ENCODE results near the gene NCF1.
"Not testable (repeated sequence)": the region's sequence is repeated elsewhere in the genome, so short reads cannot be mapped to it uniquely, and the experiment has no call there.

NCF1 gene

DNA sequence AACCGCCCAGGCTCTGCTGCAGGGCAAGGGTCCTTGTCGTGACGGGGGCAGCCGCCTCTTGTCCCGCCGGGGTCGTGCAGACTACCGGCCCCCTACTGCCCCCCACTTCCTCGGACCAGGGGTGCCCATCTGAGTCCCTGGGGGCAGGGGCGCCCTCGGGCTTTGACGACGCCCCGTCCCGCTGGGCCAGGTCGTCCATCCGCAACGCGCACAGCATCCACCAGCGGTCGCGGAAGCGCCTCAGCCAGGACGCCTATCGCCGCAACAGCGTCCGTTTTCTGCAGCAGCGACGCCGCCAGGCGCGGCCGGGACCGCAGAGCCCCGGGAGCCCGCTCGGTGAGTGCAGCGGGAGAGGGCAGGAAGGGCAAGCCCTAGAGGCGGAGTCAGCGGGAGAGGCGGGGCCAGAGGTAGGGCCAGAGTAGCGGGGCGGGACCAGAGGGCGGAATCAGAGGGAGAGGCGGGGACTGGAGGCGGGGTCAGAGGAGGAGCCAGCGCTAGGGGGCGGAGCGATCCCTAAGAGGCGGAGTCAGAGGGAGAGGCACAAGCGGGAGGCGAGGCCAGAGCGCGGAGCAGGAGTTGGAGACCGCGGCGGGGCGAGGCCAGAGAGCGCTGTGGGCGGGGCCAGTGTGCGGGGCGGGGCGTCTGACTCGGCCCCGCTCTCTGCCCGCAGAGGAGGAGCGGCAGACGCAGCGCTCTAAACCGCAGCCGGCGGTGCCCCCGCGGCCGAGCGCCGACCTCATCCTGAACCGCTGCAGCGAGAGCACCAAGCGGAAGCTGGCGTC lies 14.7 kb downstream of the NCF1 start:
- peak; percentile 83 for DNase-seq (ENCODE audit: low read depth)

GRCh38 chr7:74789200-74789736 lies 15.5 kb downstream of the NCF1 start:
- DNase-seq (ENCODE audit: low read depth) = not testable (repeated sequence)

DNA sequence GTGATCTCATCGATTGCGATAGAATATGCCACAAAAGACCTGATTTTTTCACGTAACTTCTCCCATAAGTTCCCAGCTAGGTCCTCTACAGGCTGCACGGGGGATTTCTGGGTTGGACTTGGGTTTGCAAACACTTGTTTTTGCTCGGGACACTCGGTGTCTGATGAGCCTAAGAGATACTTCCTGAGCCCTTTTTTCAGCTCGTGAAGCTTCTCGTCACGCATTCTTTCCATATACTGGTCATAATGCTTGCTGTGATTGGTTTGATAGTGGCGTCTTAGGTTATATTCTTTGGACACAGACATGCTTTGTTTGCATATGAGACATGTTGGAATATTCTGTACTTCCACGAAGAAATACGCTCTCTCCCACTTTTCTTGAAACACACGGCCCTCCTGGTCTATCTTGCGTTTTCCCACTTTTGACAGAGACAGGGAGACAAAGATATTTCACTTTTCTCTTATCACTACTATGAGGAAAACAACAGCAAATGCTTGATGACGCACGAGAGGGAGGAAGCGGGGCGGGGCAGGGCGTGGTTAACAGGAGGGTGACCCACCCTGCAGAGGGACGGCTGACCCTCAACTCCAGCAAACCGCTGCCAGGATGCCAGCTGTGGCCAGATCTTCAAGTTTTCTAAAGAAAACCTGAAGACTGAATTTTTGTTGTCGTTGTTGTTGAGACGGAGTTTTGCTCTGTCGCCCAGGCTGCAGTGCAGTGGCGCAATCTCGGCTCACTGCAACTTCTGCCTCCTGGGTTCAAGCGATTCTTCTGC lies 24.2 kb downstream of the NCF1 start:
- DNase-seq (ENCODE audit: low read depth) = not testable (repeated sequence)

DNA sequence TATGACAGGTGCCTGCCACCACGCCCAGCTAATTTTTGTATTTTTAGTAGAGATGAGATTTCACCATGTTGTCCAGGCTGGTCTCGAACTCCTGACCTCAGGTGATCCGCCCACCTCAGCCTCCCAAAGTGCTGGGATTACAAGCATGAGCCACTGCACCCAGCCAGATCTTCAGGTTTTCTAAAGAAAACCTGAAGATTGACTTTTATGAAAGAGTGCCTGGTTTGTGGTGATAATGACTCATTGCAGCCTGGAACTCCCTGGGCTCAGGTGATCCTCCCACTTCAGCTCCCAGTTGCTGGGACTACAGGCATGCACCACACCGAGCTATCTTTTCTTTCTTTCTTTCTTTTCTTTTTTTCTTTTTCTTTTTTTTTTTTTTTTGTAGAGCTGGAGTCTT lies 24.8 kb downstream of the NCF1 start:
- DNase-seq (ENCODE audit: low read depth) = not testable (repeated sequence)

GRCh38 chr7:74815882-74816281 lies 42.1 kb downstream of the NCF1 start:
- DNase-seq (ENCODE audit: low read depth) = not testable (repeated sequence)

GRCh38 chr7:74820146-74820805 lies 46.5 kb downstream of the NCF1 start:
- not testable (repeated sequence) for DNase-seq (ENCODE audit: low read depth)

GRCh38 chr7:74821259-74821658 lies 47.4 kb downstream of the NCF1 start:
- not testable (repeated sequence) for DNase-seq (ENCODE audit: low read depth)

DNA sequence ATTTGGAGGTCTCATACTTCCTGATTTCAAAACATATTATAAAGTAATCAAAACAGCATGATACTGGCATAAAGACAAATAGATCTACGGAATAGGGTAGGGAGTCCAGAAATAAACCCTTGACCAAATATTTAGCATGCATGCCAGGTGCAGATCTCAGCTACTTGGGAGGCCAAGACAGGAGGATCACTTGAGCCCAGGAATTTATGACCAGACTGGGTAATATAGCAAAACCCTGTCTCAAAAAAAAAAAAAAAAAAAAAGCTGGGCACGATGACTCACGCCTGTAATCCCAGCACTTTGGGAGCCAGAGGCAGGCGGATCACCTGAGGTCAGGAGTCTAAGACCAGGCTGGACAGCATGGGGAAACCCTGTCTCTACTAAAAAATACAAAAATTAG lies 56.1 kb downstream of the NCF1 start:
- peak; percentile 37 for DNase-seq (ENCODE audit: low read depth)

- not testable (repeated sequence) for DNase-seq (ENCODE audit: low read depth)
Observed at GRCh38 chr7:74830411-74830810, 56.6 kb downstream of the NCF1 start.
